Activated naive CD8-positive, alpha-beta T cell treated with anti-CD3 and anti-CD28 coated beads, Interleukin-2, amount 10 ng/mL, durations not matched to agents 7 days and 5 days (primary cell): Measurements from ENCODE around the gene SRD5A1. TPM values are rescaled to one million over a fixed set of nuclear protein-coding genes. Genes with fewer than 3 reads are reported as not detected.

ENCODE experiments used
- ATAC-seq: fragments of 150-1000 bp; cut with Tn5 transposase; one replicate; pipeline ENCODE4 v1.10.0; 2021; ENCODE audit warnings: low read depth, moderate library complexity
- POLR2A ChIA-PET: fragments of 350-600 bp; sonication (Branson Sonifier 250); formaldehyde crosslinking; loops from one replicate; lab custom pipeline; 2021; ENCODE audit warnings: antibody characterized with exemption; lab: Charles Lee
- DNase-seq: peaks from one replicate; pipeline ENCODE4 v3.0.0; 2021
- H3K27ac Mint-ChIP-seq: one replicate; pipeline ENCODE4 v1.8.0; 2022; ENCODE audit warnings: mild to moderate bottlenecking, mixed read lengths
- H3K27me3 Mint-ChIP-seq: one replicate; pipeline ENCODE4 v1.8.0; 2022; ENCODE audit warnings: mild to moderate bottlenecking, moderate library complexity, mixed read lengths
- H3K36me3 Mint-ChIP-seq: one replicate; pipeline ENCODE4 v1.8.0; 2021; ENCODE audit warnings: mild to moderate bottlenecking, mixed read lengths
- H3K4me1 Mint-ChIP-seq: one replicate; pipeline ENCODE4 v1.8.0; 2021; ENCODE audit warnings: mixed read lengths
- H3K4me3 Mint-ChIP-seq: one replicate; pipeline ENCODE4 v1.8.0; 2022; ENCODE audit warnings: mild to moderate bottlenecking, moderate library complexity, mixed read lengths
- H3K9me3 Mint-ChIP-seq: one replicate; pipeline ENCODE4 v1.8.0; 2021; ENCODE audit warnings: mixed read lengths
- total RNA-seq, 2 experiments: library from RNA; stranded (reverse); gene quantifications; one replicate each; pipeline ENCODE4 v1.2.3, GENCODE V29; 2021

Gene SRD5A1
- total RNA-seq, 2 experiments from 2014 or later = 12.6 to 15.9 TPM

- peaks cover 11% of the 10 kb centered on the region for H3K36me3 Mint-ChIP-seq
- ATAC-seq (no peak), DNase-seq (no peak)
- H3K27ac Mint-ChIP-seq = peak overlapping the region; percentile 27
- POLR2A ChIA-PET = no interaction called here
- no peaks in the 10 kb centered on the region for H3K27me3 Mint-ChIP-seq
- no peak overlapping the region for H3K4me3 Mint-ChIP-seq
- H3K4me1 Mint-ChIP-seq = peaks cover 60% of the 10 kb centered on the region
- no peaks in the 10 kb centered on the region for H3K9me3 Mint-ChIP-seq
Observed at GRCh38 chr5:6723816-6724300, 90.6 kb downstream of the SRD5A1 start.

Other genes with a start within 250 kb of the SRD5A1 start
- not detected for gene UBE2QL1, start 184.6 kb upstream of the SRD5A1 start, total RNA-seq
- 10 to 100 TPM; 75.0 to 78.2 TPM for gene NSUN2, start 396 bp upstream of the SRD5A1 start, total RNA-seq
- gene TENT4A, start 80.0 kb downstream of the SRD5A1 start, total RNA-seq = 10 to 100 TPM; 47.0 to 47.1 TPM